ENCODE data around the gene CCDC179. TPM values are rescaled to one million over a fixed set of nuclear protein-coding genes. Genes with fewer than 3 reads are reported as not detected.

The CCDC179 gene
- total RNA-seq, 1 experiment from 2014 or later: not detected

- ChIA-PET CTCF (interaction anchor here (0.9 kb wide), 1 partner anchor 11 kb away, joined by 4 read pairs; no protein-coding TSS in a partner anchor), POLR2A (no interaction called here)
- Mint-ChIP-seq H3K27ac (no peak overlapping the region), H3K9me3 (no peaks in the 10 kb centered on the region), H3K4me3 (no peak overlapping the region), H3K36me3 (no peaks in the 10 kb centered on the region), H3K27me3 (ENCODE audit: low read depth) (no peaks in the 10 kb centered on the region), H3K4me1 (no peaks in the 10 kb centered on the region)
- ATAC-seq: no peak
- TF ChIP-seq ZNF317 (CRISPR knock-in tag; IDR thresholded peaks at IDR 0.05; ENCODE audit: borderline replicate concordance, low read depth) (no peak), ZNF512 (CRISPR knock-in tag; IDR thresholded peaks at IDR 0.05; ENCODE audit: borderline replicate concordance) (no peak), PRRX2 (CRISPR knock-in tag; IDR thresholded peaks at IDR 0.05) (no peak), TCF7 (CRISPR knock-in tag; IDR thresholded peaks at IDR 0.05; ENCODE audit: low read depth) (no peak), NR3C1 (CRISPR knock-in tag; conservative IDR thresholded peaks at IDR 0.05; ENCODE audit: low read depth) (no peak), CBFB (CRISPR knock-in tag; IDR thresholded peaks at IDR 0.05; ENCODE audit: low read depth) (no peak), ARID4B (CRISPR knock-in tag; IDR thresholded peaks at IDR 0.05; ENCODE audit: borderline replicate concordance) (no peak), FOXP1 (CRISPR knock-in tag; IDR thresholded peaks at IDR 0.05; ENCODE audit: borderline replicate concordance) (no peak), ATF1 (CRISPR knock-in tag; IDR thresholded peaks at IDR 0.05) (no peak), ZBTB21 (CRISPR knock-in tag; IDR thresholded peaks at IDR 0.05; ENCODE audit: borderline replicate concordance) (no peak), CREM (CRISPR knock-in tag; IDR thresholded peaks at IDR 0.05) (no peak), RORB (CRISPR knock-in tag; IDR thresholded peaks at IDR 0.05) (no peak), CTCF (IDR thresholded peaks at IDR 0.05) (no peak)
- TF ChIP-seq, protein P1, sequence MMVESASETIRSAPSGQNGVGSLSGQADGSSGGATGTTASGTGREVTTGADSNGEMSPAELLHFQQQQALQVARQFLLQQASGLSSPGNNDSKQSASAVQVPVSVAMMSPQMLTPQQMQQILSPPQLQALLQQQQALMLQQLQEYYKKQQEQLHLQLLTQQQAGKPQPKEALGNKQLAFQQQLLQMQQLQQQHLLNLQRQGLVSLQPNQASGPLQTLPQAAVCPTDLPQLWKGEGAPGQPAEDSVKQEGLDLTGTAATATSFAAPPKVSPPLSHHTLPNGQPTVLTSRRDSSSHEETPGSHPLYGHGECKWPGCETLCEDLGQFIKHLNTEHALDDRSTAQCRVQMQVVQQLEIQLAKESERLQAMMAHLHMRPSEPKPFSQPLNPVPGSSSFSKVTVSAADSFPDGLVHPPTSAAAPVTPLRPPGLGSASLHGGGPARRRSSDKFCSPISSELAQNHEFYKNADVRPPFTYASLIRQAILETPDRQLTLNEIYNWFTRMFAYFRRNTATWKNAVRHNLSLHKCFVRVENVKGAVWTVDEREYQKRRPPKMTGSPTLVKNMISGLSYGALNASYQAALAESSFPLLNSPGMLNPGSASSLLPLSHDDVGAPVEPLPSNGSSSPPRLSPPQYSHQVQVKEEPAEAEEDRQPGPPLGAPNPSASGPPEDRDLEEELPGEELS (CRISPR knock-in tag; IDR thresholded peaks at IDR 0.05): no peak
- TF ChIP-seq, protein P2, sequence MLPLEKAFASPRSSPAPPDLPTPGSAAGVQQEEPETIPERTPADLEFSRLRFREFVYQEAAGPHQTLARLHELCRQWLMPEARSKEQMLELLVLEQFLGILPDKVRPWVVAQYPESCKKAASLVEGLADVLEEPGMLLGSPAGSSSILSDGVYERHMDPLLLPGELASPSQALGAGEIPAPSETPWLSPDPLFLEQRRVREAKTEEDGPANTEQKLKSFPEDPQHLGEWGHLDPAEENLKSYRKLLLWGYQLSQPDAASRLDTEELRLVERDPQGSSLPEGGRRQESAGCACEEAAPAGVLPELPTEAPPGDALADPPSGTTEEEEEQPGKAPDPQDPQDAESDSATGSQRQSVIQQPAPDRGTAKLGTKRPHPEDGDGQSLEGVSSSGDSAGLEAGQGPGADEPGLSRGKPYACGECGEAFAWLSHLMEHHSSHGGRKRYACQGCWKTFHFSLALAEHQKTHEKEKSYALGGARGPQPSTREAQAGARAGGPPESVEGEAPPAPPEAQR (CRISPR knock-in tag; IDR thresholded peaks at IDR 0.05): no peak
- DNase-seq (ENCODE audit: low spot score): no peak
These were observed 61.4 kb downstream of the CCDC179 start for GRCh38 chr11:22798901-22799300.

Data from WTC11 (cell line).